ENCODE results near the gene ZNF14. TPM values are rescaled to one million over a fixed set of nuclear protein-coding genes. Genes with fewer than 3 reads are reported as not detected.
A peak's percentile ranks its signal among the peaks of the same experiment; 100 is the strongest.

Gene ZNF14
- total RNA-seq, 1 donor from 2014 or later = 5.3 TPM

- Mint-ChIP-seq H3K36me3 (ENCODE audit: unreplicated experiment) (peaks cover 13% of the 10 kb centered on the region), H3K4me1 (ENCODE audit: unreplicated experiment) (peaks cover 20% of the 10 kb centered on the region), H3K27me3 (ENCODE audit: unreplicated experiment) (no peaks in the 10 kb centered on the region), H3K9me3 (ENCODE audit: unreplicated experiment) (no peaks in the 10 kb centered on the region), H3K27ac (ENCODE audit: unreplicated experiment) (no peak overlapping the region), H3K4me3 (ENCODE audit: unreplicated experiment) (peak overlapping the region; percentile 83)
- TF ChIP-seq CTCF (IDR thresholded peaks at IDR 0.05) = no peak
- DNase-seq (ENCODE audit: extremely low spot score, unreplicated experiment) = no peak
Measured at GRCh38 chr19:19661675-19662251, 71.1 kb downstream of the ZNF14 start.

- H3K36me3 Mint-ChIP-seq (ENCODE audit: unreplicated experiment) = peaks cover 15% of the 10 kb centered on the region
- DNase-seq (ENCODE audit: extremely low spot score, unreplicated experiment) = no peak
- H3K27ac Mint-ChIP-seq (ENCODE audit: unreplicated experiment) = no peak overlapping the region
- H3K4me1 Mint-ChIP-seq (ENCODE audit: unreplicated experiment) = peaks cover 20% of the 10 kb centered on the region
- no peaks in the 10 kb centered on the region for H3K9me3 Mint-ChIP-seq (ENCODE audit: unreplicated experiment)
- no peaks in the 10 kb centered on the region for H3K27me3 Mint-ChIP-seq (ENCODE audit: unreplicated experiment)
- TF ChIP-seq CTCF (IDR thresholded peaks at IDR 0.05) = no peak
- peak overlapping the region; percentile 83 for H3K4me3 Mint-ChIP-seq (ENCODE audit: unreplicated experiment)
Measured at GRCh38 chr19:19661141-19661674, 71.7 kb downstream of the ZNF14 start.

Other genes with a start within 250 kb of the ZNF14 start
- gene TSSK6, start 217.6 kb downstream of the ZNF14 start, total RNA-seq = 1.7 and 2.0 TPM in 2 replicates
- gene NDUFA13, start 216.9 kb downstream of the ZNF14 start, total RNA-seq = 372 and 376 TPM in 2 replicates
- 6.1 and 6.3 TPM in 2 replicates for gene YJEFN3, start 204.2 kb downstream of the ZNF14 start, total RNA-seq
- 0.63 and 1.1 TPM in 2 replicates for gene CILP2, start 194.8 kb downstream of the ZNF14 start, total RNA-seq
- 0.46 and 0.52 TPM in 2 replicates for gene PBX4, start 114.4 kb downstream of the ZNF14 start, total RNA-seq
- 6.8 and 7.4 TPM in 2 replicates for gene LPAR2, start 104.9 kb downstream of the ZNF14 start, total RNA-seq
- gene GMIP, start 89.5 kb downstream of the ZNF14 start, total RNA-seq = 10.5 and 12.0 TPM in 2 replicates
- 62.8 and 67.2 TPM in 2 replicates for gene ATP13A1, start 69.4 kb downstream of the ZNF14 start, total RNA-seq
- 7.1 and 8.4 TPM in 2 replicates for gene ZNF101, start 64.3 kb downstream of the ZNF14 start, total RNA-seq
- gene ZNF506, start 88.6 kb upstream of the ZNF14 start, total RNA-seq = 7.8 and 10.5 TPM in 2 replicates
- 10.6 and 12.8 TPM in 2 replicates for gene ZNF253, start 132.8 kb upstream of the ZNF14 start, total RNA-seq
- 4.7 and 5.6 TPM in 2 replicates for gene ZNF93, start 167.8 kb upstream of the ZNF14 start, total RNA-seq

All from osteocyte (in vitro differentiated cells).